GM21786 (cell line): Measurements from ENCODE around the gene CPA4.
A peak's percentile ranks its signal among the peaks of the same experiment; 100 is the strongest.

Experiments used
- ATAC-seq: cut with Tn5 transposase; IDR thresholded peaks from one replicate; pipeline ENCODE4 v1.9.1; 2021; ENCODE audit not compliant: unreplicated experiment

Gene CPA4

GRCh38 chr7:130363026-130363847 lies 70.3 kb downstream of the CPA4 start:
- ATAC-seq = no peak

GRCh38 chr7:130364451-130364850 lies 71.5 kb downstream of the CPA4 start:
- no peak for ATAC-seq

- ATAC-seq = no peak
These were observed 72.1 kb downstream of the CPA4 start for GRCh38 chr7:130365088-130365487.

GRCh38 chr7:130365511-130366441 lies 72.8 kb downstream of the CPA4 start:
- peak; percentile 48 for ATAC-seq

GRCh38 chr7:130366564-130366963 lies 73.6 kb downstream of the CPA4 start:
- ATAC-seq = no peak

GRCh38 chr7:130367088-130367755 lies 74.3 kb downstream of the CPA4 start:
- ATAC-seq = no peak

GRCh38 chr7:130367836-130368746 lies 75.1 kb downstream of the CPA4 start:
- ATAC-seq = no peak

GRCh38 chr7:130369110-130369711 lies 76.2 kb downstream of the CPA4 start:
- no peak for ATAC-seq

GRCh38 chr7:130369831-130370550 lies 77.0 kb downstream of the CPA4 start:
- no peak for ATAC-seq

GRCh38 chr7:130371046-130371445 lies 78.1 kb downstream of the CPA4 start:
- ATAC-seq = no peak

- no peak for ATAC-seq
These were observed 79.6 kb downstream of the CPA4 start for GRCh38 chr7:130372402-130373165.
